Measurements from ENCODE around the gene VMAC.

- TF ChIP-seq FOXM1 (IDR thresholded peaks at IDR 0.05; ENCODE audit: borderline replicate concordance) (no peak), TARDBP (IDR thresholded peaks at IDR 0.05) (no peak), NFRKB (IDR thresholded peaks at IDR 0.05) (no peak), PKNOX1 (IDR thresholded peaks at IDR 0.05) (no peak), HDGF (IDR thresholded peaks at IDR 0.05; ENCODE audit: borderline replicate concordance) (no peak), ELF4 (IDR thresholded peaks at IDR 0.05) (no peak), L3MBTL2 (conservative IDR thresholded peaks at IDR 0.05) (no peak)
Measured at GRCh38 chr19:5929625-5930024, 25.0 kb downstream of the VMAC start.
